ENCODE measurements around the gene LRMDA.

DNA sequence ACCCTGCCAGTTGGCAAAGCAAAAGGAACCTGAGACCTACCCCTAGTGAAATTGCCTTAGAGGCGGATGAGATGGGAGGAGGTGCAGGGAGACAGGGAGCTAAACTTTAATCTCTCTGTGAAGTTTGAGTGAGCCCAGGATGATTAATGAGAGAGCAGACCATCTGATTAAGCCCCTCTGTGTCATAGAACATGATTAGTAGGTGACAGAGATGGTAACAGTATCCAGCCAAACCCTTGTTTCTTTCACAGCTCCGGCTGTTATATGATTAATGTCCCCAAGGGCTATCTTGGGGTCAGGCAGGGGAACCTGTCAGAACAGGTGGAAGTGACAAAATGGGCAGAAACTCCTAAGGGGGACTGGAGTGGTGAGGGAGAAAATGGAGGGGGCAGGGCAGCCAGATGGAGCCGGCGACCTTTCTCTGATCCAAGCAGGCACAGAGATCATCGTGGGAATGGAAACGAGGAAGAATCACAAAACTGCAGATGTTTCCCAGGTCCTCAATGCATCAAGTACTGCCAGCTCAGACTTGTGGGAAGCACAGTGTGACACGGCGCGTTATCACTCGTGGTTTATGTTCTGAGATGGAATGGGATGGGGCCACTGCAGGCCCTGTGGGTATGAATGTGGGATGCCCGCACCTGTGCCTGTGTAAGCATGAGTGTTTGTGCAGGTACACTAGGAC, 684.2 kb downstream of the LRMDA start:
- TF ChIP-seq, protein P1, sequence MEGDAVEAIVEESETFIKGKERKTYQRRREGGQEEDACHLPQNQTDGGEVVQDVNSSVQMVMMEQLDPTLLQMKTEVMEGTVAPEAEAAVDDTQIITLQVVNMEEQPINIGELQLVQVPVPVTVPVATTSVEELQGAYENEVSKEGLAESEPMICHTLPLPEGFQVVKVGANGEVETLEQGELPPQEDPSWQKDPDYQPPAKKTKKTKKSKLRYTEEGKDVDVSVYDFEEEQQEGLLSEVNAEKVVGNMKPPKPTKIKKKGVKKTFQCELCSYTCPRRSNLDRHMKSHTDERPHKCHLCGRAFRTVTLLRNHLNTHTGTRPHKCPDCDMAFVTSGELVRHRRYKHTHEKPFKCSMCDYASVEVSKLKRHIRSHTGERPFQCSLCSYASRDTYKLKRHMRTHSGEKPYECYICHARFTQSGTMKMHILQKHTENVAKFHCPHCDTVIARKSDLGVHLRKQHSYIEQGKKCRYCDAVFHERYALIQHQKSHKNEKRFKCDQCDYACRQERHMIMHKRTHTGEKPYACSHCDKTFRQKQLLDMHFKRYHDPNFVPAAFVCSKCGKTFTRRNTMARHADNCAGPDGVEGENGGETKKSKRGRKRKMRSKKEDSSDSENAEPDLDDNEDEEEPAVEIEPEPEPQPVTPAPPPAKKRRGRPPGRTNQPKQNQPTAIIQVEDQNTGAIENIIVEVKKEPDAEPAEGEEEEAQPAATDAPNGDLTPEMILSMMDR (IDR thresholded peaks at IDR 0.05): no peak
- TF ChIP-seq CHD4 (IDR thresholded peaks at IDR 0.05; ENCODE audit: borderline replicate concordance) (no peak), RARB (CRISPR knock-in tag; IDR thresholded peaks at IDR 0.05) (no peak), KDM1A (IDR thresholded peaks at IDR 0.05; ENCODE audit: low read depth) (no peak), RCOR1 (IDR thresholded peaks at IDR 0.05; ENCODE audit: low read depth, low read length) (no peak), RFX5 (IDR thresholded peaks at IDR 0.05) (no peak), POLR2A (IDR thresholded peaks at IDR 0.05; ENCODE audit: low read length) (no peak), JUNB (IDR thresholded peaks at IDR 0.05) (no peak), RAD21 (conservative IDR thresholded peaks at IDR 0.05 in 1 of 2, IDR thresholded peaks at IDR 0.05 in 1 of 2) (no peak), EP300 (IDR thresholded peaks at IDR 0.05) (no peak), JUN (IDR thresholded peaks at IDR 0.05) (no peak), CEBPB (IDR thresholded peaks at IDR 0.05) (no peak)
- TF ChIP-seq, protein P2, sequence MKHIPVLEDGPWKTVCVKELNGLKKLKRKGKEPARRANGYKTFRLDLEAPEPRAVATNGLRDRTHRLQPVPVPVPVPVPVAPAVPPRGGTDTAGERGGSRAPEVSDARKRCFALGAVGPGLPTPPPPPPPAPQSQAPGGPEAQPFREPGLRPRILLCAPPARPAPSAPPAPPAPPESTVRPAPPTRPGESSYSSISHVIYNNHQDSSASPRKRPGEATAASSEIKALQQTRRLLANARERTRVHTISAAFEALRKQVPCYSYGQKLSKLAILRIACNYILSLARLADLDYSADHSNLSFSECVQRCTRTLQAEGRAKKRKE (CRISPR knock-in tag; IDR thresholded peaks at IDR 0.05; ENCODE audit: low read depth): no peak

Data from A549 (cell line).